KMS-11 (cell line): Measurements from ENCODE around the gene NOL6.

Experiments
- H2AFZ ChIP-seq: fragments of 200-600 bp; sonication (generic); 2 replicates; pipeline ENCODE4 v1.6.1; 2016; ENCODE audit warnings: antibody characterized with exemption, mixed run types, low read depth
- H3K27ac ChIP-seq: fragments of 200-600 bp; sonication (generic); 2 replicates; pipeline ENCODE4 v1.6.1; 2016; ENCODE audit warnings: mild to moderate bottlenecking, mixed run types
- H3K27me3 ChIP-seq: fragments of 200-600 bp; sonication (generic); 2 replicates; pipeline ENCODE4 v1.6.1; 2017; ENCODE audit warnings: mild to moderate bottlenecking, low read depth, mixed run types, moderate library complexity; ENCODE audit not compliant: insufficient read depth
- H3K36me3 ChIP-seq: fragments of 200-600 bp; sonication (generic); 2 replicates; pipeline ENCODE4 v1.6.1; 2017; ENCODE audit warnings: mild to moderate bottlenecking, mixed run types; ENCODE audit not compliant: insufficient read depth
- H3K4me1 ChIP-seq: fragments of 200-600 bp; sonication (generic); 2 replicates; pipeline ENCODE4 v1.6.1; 2016; ENCODE audit warnings: mild to moderate bottlenecking, low read depth, mixed run types; ENCODE audit not compliant: poor library complexity, severe bottlenecking
- H3K4me2 ChIP-seq: fragments of 200-600 bp; sonication (generic); 2 replicates; pipeline ENCODE4 v1.7.0; 2016; ENCODE audit warnings: mild to moderate bottlenecking, mixed run types
- H3K4me3 ChIP-seq: fragments of 200-600 bp; sonication (generic); IDR thresholded peaks from 2 replicates; pipeline ENCODE4 v1.6.1; 2017; ENCODE audit warnings: low read depth, low read length, mixed read lengths; ENCODE audit not compliant: insufficient read depth
- H3K79me2 ChIP-seq: fragments of 200-600 bp; sonication (generic); 2 replicates; pipeline ENCODE4 v1.6.1; 2016; ENCODE audit warnings: low read depth, mixed run types; ENCODE audit not compliant: insufficient read depth
- H3K9ac ChIP-seq: fragments of 200-600 bp; sonication (generic); 2 replicates; pipeline ENCODE4 v1.6.1; 2016; ENCODE audit warnings: mild to moderate bottlenecking, mixed run types
- H4K20me1 ChIP-seq: fragments of 200-600 bp; sonication (generic); 2 replicates; pipeline ENCODE4 v1.6.1; 2016; ENCODE audit warnings: mild to moderate bottlenecking, mixed run types; ENCODE audit not compliant: insufficient read depth
- TF ChIP-seq, protein P1 (sequence below): fragments of 200-600 bp; sonication (generic); conservative IDR thresholded peaks from 2 replicates; pipeline ENCODE4 v1.6.1; 2017; ENCODE audit warnings: low read depth, mild to moderate bottlenecking, antibody characterized with exemption, low read length, moderate library complexity, mixed read lengths

Gene NOL6

DNA sequence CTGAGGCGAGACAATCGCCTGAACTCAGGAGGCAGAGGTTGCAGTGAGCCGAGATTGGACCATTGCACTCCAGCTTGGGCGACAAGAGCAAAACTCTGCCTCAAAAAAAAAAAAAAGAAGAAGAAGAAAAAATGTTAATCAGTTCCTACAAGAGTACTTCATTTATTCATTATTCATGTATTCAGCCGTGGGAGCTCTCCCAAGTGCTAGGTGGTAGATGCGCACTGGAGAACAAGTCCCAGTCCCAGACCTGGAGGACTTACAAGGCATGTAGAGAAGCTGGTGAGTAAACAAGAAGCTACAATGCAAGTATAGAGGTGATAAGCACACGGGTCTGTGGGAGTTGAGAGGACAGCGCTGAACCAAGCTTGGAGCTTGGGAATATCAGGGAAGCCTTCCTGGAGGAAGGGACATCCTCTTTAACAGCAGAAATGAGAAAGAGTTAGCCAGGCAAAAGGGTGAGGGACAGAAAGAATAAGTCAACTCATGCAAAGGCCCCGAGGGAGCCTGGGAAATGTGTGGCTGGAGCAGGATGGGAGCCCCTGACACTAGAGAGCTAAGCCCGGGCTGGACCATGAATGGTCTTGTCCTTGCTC is 53.9 kb downstream of the NOL6 start:
- no peak overlapping the region for H3K9ac ChIP-seq
- no peaks in the 10 kb centered on the region for H3K27me3 ChIP-seq
- H4K20me1 ChIP-seq = no peaks in the 10 kb centered on the region
- no peak overlapping the region; the same call in 1 of the 2 replicates for H2AFZ ChIP-seq
- H3K4me2 ChIP-seq = no peak overlapping the region
- H3K27ac ChIP-seq = no peak overlapping the region
- peaks cover 23% of the 10 kb centered on the region for H3K4me1 ChIP-seq
- TF ChIP-seq, protein P1, sequence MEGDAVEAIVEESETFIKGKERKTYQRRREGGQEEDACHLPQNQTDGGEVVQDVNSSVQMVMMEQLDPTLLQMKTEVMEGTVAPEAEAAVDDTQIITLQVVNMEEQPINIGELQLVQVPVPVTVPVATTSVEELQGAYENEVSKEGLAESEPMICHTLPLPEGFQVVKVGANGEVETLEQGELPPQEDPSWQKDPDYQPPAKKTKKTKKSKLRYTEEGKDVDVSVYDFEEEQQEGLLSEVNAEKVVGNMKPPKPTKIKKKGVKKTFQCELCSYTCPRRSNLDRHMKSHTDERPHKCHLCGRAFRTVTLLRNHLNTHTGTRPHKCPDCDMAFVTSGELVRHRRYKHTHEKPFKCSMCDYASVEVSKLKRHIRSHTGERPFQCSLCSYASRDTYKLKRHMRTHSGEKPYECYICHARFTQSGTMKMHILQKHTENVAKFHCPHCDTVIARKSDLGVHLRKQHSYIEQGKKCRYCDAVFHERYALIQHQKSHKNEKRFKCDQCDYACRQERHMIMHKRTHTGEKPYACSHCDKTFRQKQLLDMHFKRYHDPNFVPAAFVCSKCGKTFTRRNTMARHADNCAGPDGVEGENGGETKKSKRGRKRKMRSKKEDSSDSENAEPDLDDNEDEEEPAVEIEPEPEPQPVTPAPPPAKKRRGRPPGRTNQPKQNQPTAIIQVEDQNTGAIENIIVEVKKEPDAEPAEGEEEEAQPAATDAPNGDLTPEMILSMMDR = no peak
- H3K79me2 ChIP-seq = no peaks in the 10 kb centered on the region
- no peak overlapping the region for H3K4me3 ChIP-seq
- H3K36me3 ChIP-seq = no peaks in the 10 kb centered on the region

DNA sequence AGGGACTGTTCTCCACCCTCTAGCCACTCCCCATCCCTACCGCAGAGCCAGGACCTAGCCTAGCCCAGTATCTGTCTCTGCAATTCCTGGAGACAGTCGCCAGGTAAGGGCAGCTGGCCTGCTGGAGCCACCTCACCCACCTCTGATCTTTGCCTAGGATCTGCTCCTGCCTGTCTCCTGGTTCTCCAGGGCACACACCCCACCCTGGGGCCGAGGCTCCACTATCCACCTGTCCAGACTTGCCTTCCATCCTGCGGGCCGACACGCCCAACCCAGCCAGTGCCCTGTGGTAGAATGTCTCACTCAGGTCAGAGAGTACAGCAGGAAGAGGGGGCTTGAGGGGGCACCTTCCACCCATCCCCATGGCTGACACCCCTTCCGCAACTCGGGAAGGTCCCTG is 55.6 kb downstream of the NOL6 start:
- Histone ChIP-seq H4K20me1 (no peaks in the 10 kb centered on the region), H3K4me2 (no peak overlapping the region), H3K4me1 (peaks cover 29% of the 10 kb centered on the region), H3K4me3 (no peak overlapping the region), H2AFZ (no peak overlapping the region), H3K79me2 (no peaks in the 10 kb centered on the region), H3K36me3 (no peaks in the 10 kb centered on the region), H3K27me3 (no peaks in the 10 kb centered on the region), H3K9ac (no peak overlapping the region), H3K27ac (no peak overlapping the region)
- TF ChIP-seq, protein P1 = no peak

DNA sequence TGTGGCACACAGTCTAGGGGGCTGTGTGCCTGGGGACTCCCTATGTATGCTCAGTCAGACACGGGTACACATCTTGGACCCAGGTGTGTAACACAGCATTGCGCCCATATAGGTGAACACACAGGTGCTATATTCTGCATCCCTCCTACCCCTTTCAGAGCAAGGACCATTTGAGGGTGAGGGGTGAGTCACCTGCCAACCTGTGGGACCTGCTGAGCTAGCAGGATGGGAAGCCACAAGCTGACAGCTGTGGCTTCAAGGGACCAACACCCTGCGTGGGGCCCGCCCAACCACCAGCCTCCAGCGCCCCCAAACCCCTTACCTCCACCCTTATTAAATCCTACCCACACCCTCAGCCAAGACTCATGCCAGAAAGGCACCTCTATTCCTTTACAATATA is 56.7 kb downstream of the NOL6 start:
- Histone ChIP-seq H2AFZ (no peak overlapping the region), H3K36me3 (no peaks in the 10 kb centered on the region), H3K4me3 (no peak overlapping the region), H3K9ac (no peak overlapping the region), H3K4me1 (peaks cover 29% of the 10 kb centered on the region), H3K27ac (no peak overlapping the region), H4K20me1 (no peaks in the 10 kb centered on the region), H3K27me3 (no peaks in the 10 kb centered on the region), H3K79me2 (no peaks in the 10 kb centered on the region), H3K4me2 (no peak overlapping the region; the same call in 1 of the 2 replicates)
- TF ChIP-seq, protein P1 = no peak

DNA sequence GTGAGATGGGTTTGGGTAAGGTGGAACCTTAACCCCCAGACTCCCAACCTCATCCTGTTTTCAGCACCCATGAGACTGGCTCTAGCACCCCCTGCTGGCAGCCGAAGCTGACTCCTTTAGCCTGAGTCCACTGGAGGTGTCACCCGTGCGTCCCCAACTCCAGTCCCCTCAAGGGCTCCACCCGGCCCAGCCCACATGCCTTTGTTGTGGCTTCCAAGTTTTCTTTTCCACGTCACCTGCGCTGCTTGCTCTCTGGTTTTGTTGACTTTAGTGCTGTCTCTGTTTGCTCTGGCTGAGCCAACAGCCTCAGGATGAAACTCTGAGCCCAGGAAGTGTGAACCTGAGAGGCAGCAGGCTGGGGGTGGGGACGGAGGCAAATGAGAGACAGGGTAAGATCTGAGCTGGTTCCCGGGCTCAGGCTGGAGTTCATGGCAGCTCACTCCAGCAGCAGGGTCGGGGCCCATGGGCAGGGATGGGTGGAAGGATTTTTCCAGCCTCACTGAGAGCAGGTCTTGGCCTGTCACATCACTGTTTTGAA is 58.2 kb downstream of the NOL6 start:
- no peaks in the 10 kb centered on the region for H3K79me2 ChIP-seq
- TF ChIP-seq, protein P1 = peak; percentile 76
- H3K4me1 ChIP-seq = peaks cover 29% of the 10 kb centered on the region
- no peaks in the 10 kb centered on the region for H4K20me1 ChIP-seq
- H3K27me3 ChIP-seq = no peaks in the 10 kb centered on the region
- H2AFZ ChIP-seq = peak overlapping the region; percentile 39; the same call in 1 of the 2 replicates
- H3K4me2 ChIP-seq = no peak overlapping the region
- no peak overlapping the region for H3K27ac ChIP-seq
- no peak overlapping the region for H3K4me3 ChIP-seq
- no peak overlapping the region for H3K9ac ChIP-seq
- H3K36me3 ChIP-seq = no peaks in the 10 kb centered on the region
